ENCODE measurements around the gene PSMC3.
A peak's percentile ranks its signal among the peaks of the same experiment; 100 is the strongest.

PSMC3 gene

DNA sequence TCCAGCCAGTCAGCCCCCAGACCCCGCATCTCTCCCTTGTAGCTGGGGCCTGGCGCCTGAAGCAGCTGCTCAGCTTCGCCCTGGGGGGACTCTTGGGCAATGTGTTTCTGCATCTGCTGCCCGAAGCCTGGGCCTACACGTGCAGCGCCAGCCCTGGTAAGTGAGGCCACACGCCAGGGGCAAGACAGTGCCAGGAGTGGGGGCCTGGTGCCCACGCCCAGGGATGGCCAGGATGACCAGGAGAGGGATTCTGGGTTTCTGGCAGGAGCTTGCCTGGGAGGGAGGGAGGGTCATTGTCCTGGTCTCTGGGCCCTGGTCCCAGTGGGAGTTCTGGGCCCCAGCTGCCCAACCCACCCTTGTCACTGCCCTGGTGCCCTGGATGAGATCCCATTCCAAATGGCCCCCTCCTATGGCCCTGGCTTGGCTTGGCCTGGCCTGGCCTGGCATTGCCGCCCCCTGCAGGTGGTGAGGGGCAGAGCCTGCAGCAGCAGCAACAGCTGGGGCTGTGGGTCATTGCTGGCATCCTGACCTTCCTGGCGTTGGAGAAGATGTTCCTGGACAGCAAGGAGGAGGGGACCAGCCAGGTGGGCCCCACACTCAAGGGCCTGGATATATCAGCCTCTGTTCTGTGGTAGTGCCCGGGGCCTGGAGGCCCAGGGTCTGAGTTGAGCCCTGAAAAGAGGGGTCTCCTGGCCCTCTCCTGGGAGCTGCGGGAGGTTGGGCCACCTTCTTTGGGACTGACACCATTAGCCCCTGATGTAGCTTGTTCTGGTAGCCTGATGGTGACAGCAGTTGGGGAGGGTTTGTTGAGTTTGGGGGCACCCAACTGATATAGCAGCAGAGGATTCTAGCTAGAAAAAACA, 14.1 kb downstream of the PSMC3 start:
- DNase-seq, result no peak

DNA sequence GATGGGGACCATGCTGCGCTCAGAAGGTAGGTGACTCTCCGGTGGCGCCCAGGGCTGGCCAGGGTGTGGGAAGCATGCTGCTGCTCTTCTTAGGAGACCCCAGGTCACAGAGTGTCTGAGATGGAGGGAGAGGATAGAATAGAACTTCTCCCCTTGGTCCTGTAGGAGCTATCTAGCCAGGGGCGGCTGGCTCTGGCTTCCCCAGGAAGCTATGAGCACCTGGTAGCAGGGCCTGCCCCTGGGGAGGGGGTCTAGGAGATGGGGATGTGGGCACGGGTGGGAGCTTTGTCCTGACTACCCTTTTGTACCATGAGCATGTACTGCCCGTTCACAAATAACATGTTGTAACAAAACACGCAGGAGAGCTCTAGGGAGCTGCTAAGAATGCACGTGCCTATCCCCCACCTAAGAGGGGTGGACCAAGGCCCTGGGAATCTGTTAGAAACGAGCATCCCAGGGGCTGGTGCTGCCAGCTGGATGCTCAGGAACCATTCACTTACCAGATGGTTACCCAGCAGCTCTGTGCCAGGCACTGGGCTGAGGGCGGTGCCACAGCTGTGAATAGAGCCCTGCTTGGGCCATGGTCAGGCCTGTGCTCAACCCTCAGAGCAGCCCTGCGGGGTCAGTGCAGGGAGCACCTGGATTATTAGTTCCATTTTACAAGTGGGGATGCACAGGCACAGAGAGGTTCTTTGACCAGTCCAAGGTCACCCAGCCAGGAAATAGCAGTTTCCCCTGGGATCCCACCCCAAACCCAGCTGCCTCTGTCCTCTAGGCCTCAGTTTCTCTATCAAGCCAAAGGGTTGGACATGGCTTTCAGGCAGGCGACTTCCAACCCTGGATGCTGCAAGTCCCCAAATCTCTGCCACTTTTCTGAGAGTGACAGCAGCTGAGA, 15.6 kb downstream of the PSMC3 start:
- DNase-seq, result no peak

DNA sequence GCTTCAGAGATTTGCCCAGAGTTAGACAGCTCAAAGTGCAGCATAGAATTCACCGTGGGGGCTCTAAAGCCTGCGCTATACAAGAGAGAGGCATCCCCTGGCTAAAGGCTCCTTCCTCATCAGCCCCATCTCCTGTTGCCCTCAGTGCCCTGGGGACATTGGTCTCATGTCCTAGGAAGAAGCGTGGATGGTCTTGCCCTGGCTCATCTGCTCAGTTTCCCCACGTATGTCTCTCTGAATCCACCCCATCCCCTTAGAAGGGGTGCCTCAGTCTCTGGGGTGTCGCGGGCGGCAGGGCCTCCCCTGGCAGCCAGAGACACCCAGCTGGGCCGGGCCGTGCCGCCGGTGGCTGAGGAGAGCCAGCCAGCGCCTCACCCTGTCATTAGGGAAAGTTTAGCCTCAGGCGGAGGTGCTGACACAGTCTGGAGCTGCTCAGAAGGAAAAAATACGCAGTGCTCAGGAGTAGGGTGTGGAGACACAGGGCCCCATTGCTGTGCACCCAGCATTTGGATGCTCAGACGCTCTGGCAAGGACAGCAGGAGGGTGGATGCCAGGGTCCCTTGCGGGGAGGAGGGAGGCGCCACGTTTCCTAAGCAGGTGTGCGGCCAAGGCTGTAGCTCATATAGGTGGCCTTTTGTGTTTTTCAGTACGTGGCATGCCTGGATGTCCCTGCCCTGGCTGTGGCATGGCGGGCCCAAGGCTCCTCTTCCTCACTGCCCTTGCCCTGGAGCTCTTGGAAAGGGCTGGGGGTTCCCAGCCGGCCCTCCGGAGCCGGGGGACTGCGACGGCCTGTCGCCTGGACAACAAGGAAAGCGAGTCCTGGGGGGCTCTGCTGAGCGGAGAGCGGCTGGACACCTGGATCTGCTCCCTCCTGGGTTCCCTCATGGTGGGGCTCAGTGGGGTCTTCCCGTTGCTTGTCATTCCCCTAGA, 16.5 kb downstream of the PSMC3 start:
- no peak for DNase-seq

DNA sequence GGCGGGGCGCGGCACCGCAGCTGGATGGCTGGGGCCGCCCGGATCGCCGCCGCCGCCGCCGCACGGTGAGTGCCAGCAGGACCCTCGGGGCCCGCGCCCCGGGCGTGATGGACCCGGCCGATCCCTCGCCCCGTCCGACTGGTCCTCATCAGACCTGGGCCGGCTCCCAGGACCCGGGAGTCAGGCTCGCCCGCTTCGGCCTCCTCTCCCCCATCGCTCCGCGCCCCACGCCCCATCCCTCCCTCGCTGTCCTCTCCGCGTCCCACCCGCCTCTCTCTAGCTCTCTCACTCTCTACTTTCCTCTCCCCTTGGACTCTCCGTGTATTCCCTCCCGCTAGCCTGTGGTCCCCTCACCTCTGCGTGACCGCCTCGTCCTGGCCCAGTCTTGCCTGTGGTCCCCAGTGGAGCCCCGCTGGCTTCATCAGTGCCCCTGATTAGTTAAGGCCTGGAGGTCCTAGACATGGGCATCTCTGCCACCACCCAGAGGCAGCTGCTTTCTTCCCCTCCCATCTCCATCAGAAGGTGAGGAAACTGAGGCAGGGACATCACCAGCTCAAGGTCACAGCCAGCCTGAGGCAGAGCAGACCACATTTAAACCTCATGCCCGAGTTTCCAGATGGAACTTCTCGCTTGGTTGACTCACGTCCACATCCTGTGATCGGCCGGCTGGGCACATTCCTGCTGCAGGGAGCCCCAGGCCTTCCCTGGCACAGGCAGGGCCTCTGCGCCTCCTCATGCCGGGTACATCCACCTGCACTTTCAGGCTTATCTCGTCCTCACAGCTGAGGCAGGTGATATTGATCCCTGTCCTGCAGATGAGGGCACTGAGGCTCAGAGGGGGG, 17.4 kb downstream of the PSMC3 start:
- DNase-seq, result no peak

DNA sequence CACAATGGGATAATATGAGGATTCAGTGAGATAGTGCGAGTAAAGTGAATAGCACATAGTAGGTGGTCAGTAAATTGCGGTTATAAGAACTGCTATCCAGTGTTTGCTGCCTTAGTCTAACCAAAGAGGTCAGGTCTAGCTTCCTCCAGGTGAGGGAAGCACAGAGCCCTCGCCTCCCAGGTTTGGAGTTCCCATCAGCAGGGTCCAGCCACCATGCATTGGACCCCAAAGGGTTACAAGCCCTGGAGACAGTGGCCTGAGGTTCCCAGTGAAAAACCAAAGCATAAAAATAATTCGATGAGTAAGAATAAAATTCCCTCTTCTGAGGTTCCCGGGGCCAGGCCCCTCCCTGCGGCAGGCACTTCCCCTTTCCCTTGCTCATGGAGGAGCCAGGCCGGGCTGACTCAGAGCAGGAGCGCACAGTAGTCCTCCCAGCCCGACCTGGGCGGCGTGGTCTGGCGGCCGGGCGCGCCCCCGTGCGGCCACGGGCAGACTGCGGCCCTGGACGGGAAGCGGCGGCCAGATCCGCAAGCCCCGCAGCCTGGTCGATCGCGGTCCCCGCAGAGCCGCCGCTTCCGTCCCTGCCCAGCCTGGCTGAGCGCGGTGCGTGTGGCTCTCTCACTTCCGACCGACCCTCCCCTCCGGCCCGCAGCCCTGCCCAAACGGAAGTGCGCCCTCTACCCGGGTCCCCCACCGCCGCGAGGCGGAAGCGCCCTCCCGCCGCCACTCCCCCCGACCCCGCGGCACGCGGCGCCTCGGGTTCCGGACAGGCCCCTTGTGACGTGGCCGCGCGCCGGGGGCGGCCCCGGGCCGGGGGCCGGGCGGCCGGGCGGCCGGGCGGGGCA, 18.3 kb downstream of the PSMC3 start, which contains the start of gene SLC39A13:
Gene SLC39A13 (plus strand): TSS at position 845 of the 845 bp plus-strand sequence. CDS start 1,505 bp downstream, outside the sequence.
- peak; percentile 69 for DNase-seq

DNA sequence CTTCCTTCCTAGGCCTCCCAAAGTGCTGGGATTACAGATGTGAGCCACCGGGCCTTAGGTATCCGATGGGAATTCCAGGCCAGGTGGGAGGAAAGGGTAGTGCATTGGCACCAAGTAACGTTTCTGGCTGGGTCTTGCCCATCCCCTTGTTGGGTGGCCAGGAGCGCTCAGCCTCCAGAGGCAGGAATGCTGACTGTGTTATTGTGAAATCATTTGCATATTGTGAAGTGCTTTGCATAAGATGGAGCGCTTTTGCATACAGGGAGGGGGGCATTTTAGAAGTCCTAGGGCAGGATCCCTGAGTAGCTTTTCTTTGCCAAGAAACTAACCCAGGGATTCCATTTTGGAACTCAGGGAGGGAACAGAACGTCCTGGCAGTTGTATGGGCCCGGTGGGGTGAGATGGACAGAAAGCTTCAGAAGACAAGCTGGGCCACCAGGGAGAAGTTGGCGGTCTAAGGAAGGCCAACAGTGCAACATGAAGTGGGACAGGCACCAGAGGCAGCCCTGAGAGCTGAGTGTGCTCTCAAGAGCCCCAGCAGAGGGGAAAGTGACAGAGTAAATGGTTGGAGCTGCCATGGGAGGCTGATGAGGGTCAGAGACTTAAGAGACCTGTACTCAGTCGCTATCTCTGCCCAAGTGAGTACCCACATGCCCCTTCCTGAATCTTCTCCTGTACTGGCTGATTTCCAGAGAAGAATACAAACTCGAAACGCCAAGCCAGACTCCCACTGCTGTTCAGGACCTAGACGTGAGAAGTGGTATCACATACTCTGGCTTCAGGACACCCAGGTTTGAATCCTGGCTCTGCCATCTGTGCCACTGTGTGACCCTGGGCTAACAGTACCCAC, 19.1 kb downstream of the PSMC3 start:
- no peak for DNase-seq

DNA sequence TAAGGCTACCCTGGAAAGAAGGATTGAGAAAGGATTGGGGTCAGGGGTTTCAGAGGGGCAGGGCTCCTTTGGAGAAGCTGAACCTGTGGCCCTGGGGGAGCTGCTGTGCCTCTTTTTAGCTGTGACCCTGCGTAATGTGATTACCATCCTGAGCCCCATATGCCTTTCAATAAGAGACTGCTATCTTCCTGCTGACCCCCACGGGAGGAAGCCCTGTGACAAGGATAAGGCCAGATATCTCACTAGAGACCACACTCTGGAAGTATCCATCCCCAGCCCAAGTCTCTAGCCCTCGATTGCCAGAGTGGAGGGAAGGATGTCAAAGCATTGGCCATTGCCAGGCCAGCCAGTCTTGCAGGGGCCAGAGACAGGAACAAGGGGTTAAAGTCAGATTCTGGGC, 22.7 kb downstream of the PSMC3 start:
- DNase-seq, result no peak

DNA sequence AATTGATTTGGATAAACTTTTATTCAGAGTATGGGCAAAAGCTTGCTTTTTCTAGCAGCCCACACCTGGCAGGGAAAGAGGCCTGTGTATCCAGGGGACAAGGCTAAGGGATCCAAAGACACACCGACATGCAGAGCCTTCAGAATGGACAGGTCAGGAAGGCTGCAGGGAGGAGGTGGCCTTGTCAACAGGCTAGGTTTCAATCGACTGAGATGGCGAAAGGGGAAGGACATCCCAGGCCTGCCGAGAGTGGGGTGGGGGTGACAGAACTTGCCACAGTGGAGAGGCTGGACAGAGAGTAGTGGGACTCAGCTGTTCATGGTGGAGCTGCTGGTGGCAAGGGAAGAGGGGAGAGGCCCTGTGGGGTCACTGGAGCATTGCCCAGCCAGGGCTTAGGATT, 23.1 kb downstream of the PSMC3 start:
- no peak for DNase-seq

DNA sequence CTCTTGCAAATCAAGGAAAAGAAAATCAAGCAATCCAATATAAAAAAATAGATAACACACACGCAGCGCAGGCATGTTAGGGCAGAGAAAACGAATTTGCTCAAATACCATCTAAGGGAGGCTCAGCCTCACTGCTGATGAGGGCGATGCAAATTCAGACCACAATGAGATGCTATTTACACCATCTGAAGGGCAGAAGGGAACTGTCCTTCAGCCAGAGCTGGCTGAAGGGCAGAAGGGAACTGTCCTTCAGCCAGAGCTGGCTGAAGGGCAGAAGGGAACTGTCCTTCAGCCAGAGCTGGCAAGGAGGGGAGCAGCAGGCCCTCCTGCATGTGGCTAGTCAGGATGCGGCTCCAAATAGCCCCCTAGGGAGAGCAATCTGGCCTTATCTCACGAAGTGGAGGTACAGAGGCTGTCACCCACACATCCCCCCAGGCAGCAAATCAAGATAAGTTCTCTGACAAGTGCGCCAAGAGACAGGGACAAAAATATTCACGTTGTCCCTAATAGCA, 25.4 kb downstream of the PSMC3 start:
- DNase-seq, result no peak

DNA sequence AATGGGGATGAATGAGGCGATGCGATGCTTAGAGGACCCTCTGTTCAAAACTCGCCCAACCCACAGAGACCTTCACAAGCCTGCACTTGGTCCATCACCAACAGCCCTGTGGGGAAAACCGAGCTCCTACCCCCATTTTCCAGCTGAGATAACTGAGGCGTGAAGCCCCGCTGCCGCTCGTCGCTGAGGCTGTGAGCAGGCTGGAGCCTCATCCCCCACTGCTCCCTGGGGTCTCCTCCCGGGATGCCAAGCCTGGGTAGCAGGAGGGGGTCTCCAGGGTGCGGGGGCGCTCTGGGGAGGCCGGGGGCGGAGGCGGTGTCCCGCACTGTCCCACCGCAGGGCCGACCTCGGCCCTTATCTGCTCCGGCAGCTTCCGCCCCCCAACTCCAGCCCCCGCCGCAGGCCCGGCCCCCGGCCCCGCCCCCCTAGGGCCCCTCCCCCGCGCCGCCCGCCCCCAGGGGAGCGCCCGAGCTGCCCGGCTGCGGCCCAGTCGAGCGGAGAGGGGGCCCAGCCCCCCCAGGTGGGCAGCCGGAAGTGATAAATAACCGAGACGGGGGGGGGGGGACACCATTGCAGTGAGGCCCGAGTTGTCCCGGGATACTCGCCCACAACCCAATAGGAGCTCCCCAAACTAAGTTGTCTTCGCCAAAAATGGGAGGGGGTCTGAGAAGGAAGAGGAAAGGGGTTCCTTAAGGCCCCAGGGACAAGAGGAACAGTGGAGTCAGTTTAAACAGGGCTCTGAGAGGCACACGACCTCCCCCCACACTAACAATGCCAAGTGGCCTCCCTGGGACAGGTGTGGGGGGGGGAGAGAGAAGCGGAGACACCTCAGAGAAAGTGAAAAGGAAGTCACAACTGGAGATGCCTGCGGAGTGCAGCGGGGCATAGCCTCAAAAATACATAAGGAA, 26.1 kb downstream of the PSMC3 start:
- no peak for DNase-seq

DNA sequence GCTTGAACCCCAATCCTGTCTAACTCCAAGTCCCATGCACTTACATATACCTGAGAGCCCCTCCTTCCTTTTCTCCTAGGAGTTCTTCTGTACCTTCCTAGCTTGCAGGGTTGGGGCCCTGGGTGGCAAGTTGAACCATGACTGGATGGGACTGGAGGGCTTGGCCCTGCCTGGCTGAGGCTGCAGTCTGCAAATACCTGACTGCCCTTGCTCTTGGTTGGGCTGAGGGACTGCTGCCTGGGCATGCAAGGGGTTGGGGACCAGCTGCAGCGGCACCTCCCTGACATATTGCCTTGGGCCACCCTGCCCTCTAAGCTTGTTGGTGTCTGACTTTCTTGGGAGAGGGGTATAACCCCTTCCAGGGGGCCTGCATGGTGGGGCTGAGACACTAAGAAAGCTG, 27.7 kb downstream of the PSMC3 start:
- DNase-seq, result no peak

DNA sequence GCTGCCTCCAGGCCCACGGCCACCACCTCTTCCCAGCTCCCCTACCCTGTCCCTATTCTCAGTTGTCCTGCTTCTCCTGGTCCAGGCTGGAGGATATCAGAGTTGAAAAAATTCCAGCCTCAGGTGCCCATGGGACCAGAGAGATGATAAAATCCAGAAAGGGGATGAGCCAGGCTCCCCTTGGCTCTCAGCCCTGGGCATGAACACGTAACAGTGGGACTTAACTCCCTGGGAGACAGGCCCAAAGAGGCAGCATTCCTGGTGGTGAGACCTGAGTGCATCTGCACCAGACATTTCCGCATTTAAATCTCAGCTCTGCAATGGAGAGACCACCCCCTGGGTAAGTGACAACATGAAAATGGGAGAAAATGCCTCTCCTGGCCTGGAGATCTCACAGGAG, 28.2 kb downstream of the PSMC3 start:
- DNase-seq, result no peak

DNA sequence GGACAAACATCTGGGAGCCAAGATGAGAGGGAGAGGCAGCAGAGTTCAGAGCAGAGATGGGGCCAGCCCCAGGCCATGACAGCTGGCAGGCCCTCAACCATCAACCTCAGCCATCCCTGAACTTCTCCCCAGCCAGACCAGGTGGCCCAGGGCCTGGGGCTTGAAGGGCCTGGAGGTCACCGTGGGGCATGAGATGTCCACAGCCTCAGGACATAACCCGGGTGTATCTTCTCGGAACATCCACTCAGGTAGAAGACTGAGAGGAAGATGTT, 30.3 kb downstream of the PSMC3 start:
- no peak for DNase-seq

DNA sequence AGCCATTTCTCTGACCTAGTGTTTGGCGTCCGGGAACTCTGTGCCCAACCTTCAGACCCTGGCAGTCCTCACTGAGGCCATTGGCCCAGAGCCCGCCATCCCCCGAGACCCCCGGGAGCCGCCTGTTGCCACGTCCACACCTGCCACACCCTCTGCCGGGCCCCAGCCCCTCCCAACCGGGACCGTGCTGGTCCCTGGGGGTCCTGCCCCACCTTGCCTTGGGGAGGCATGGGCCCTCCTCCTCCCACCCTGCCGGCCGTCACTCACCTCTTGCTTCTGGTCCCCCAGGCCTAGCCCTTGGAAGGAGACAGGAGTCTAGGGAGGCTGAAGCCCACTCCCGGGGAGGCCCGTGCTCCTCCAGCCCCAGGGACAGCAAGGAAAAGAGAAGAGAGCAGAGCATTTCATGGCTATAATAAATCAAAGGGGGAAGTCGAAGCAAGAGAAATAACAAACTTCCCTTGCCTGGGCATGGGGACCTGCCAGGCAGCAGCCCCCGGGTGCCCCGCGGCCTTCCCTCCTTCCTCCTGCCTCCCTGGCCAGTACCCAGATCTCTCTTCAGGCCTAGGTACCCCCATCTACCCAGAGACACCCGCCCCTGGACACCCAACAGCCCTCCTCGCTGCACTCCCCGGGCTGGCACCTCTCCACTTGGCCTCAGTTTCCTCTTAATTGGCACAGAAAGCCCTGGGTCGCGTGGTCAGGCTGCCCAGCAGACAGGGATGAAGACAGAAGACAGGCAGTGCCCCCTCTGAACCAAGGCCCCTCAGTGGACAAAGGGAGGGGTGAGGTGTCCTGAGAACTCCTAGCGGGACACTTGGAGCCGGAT, 30.8 kb downstream of the PSMC3 start:
- no peak for DNase-seq

DNA sequence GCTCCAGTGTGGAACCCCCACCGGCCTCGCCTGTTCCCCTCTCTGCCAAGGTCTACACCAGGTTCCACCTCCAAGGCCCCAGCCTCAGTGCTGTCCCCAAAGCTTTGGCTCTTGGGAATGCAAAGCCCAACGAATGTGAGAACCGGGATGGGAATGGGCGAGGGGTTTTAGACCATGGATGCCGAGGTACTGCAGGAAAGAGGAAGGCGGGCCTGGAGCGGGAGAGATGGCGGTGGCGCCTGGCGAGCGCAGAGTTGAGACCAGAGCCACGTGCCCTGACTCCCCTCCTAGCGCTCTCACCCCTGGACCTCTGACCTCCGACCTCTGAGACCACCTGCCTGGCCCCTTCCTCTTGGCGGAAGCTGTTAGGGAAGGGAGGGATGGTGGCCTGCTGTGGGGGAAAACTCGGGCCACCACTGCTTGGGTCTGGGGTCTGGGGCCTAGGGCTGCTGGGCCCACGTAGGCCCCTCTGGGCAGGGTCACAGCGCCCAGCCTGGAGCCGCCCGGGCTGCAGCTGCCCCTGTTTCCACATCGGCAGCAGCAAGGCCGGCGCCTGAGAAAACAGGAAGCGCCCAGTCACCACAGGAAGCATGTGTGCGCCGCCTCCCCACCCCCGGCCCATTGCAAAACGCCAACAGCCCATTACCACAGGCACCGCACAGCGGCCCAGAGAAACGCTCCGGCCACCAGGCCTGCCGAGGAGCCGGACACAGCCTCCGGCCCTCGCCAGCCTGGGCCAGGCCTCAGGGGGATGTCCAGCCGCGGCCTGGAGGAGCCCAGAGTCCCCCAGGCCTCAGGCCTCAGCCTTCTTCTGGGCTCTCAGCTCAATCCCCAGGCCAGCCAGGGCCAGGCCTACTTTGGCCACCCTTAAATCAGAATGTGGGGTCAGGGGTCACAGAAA, 31.7 kb downstream of the PSMC3 start:
- DNase-seq, result no peak

DNA sequence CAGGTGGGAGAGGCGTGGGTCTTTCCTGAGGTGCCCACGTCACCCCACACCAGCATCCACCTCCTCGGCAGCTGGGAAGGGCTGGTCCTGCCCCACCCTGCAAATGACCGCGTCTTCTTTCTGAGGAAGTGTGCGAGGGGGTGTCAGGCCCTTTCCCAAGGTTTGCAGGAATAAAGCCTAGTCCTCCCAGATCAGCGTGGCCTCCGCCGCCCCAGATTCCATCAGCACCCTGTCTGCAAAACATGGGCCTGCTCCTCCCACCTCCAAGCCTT, 32.3 kb downstream of the PSMC3 start:
- DNase-seq, result no peak
